GM21619 (cell line): ENCODE results near the gene SEC61G.

ENCODE experiments used
- ATAC-seq: cut with Tn5 transposase; IDR thresholded peaks from one replicate; pipeline ENCODE4 v1.9.1; 2021; ENCODE audit not compliant: unreplicated experiment

SEC61G gene

GRCh38 chr7:54769203-54769602, 10.2 kb upstream of the SEC61G start:
- ATAC-seq = no peak

- no peak for ATAC-seq
Measured at GRCh38 chr7:54764861-54765260, 5.8 kb upstream of the SEC61G start.

GRCh38 chr7:54757711-54758110, 1.3 kb downstream of the SEC61G start:
- ATAC-seq = no peak

- ATAC-seq = no peak
Measured at GRCh38 chr7:54749200-54749599, 9.8 kb downstream of the SEC61G start.

- no peak for ATAC-seq
Measured at GRCh38 chr7:54747234-54747633, 11.8 kb downstream of the SEC61G start.

- ATAC-seq = no peak
Measured at GRCh38 chr7:54743580-54743979, 15.4 kb downstream of the SEC61G start.

GRCh38 chr7:54738737-54739136, 20.3 kb downstream of the SEC61G start:
- no peak for ATAC-seq

- no peak for ATAC-seq
Measured at GRCh38 chr7:54729107-54729506, 29.9 kb downstream of the SEC61G start.

GRCh38 chr7:54728411-54728810, 30.6 kb downstream of the SEC61G start:
- ATAC-seq = no peak

GRCh38 chr7:54725255-54725654, 33.8 kb downstream of the SEC61G start:
- no peak for ATAC-seq

- ATAC-seq = no peak
Measured at GRCh38 chr7:54722502-54722901, 36.5 kb downstream of the SEC61G start.

GRCh38 chr7:54722026-54722425, 37.0 kb downstream of the SEC61G start:
- no peak for ATAC-seq

GRCh38 chr7:54719974-54720373, 39.0 kb downstream of the SEC61G start:
- no peak for ATAC-seq

- no peak for ATAC-seq
Measured at GRCh38 chr7:54719425-54719824, 39.6 kb downstream of the SEC61G start.

- ATAC-seq = no peak
Measured at GRCh38 chr7:54712820-54713219, 46.2 kb downstream of the SEC61G start.

- ATAC-seq = no peak
Measured at GRCh38 chr7:54711900-54712595, 47.0 kb downstream of the SEC61G start.

- no peak for ATAC-seq
Measured at GRCh38 chr7:54709283-54709682, 49.7 kb downstream of the SEC61G start.

- no peak for ATAC-seq
Measured at GRCh38 chr7:54705436-54705835, 53.6 kb downstream of the SEC61G start.

GRCh38 chr7:54704851-54705250, 54.2 kb downstream of the SEC61G start:
- no peak for ATAC-seq
